MM.1S (cell line): Measurements from ENCODE around the gene MRI1.

ENCODE experiments used
- DNase-seq: peaks from one replicate; pipeline ENCODE4 v3.0.0-alpha.2; 2015
- H2AFZ ChIP-seq: fragments of 300-600 bp; sonication (generic); 2 replicates; pipeline ENCODE4 v1.6.0; 2016; ENCODE audit warnings: antibody characterized with exemption, low read length
- H3F3A ChIP-seq: fragments of 300-600 bp; sonication (generic); 2 replicates; pipeline ENCODE4 v1.6.1; 2016; ENCODE audit warnings: mild to moderate bottlenecking, antibody characterized with exemption, low read length, moderate library complexity, mixed read lengths; ENCODE audit not compliant: insufficient read depth
- H3K27ac ChIP-seq: fragments of 300-600 bp; sonication (generic); 2 replicates; pipeline ENCODE4 v1.5.1; 2016; ENCODE audit warnings: mild to moderate bottlenecking, low read length
- H3K27me3 ChIP-seq: fragments of 300-600 bp; sonication (generic); replicated peaks from 2 replicates; pipeline ENCODE4 v1.6.0; 2016; ENCODE audit warnings: low read length; ENCODE audit not compliant: insufficient read depth
- H3K36me3 ChIP-seq: fragments of 300-600 bp; sonication (generic); replicated peaks from 2 replicates; pipeline ENCODE4 v1.6.1; 2016; ENCODE audit warnings: mild to moderate bottlenecking, low read length, mixed read lengths; ENCODE audit not compliant: insufficient read depth
- H3K4me1 ChIP-seq: fragments of 300-600 bp; sonication (generic); 2 replicates; pipeline ENCODE4 v1.6.1; 2016; ENCODE audit warnings: low read length, mixed read lengths
- H3K4me2 ChIP-seq: fragments of 300-600 bp; sonication (generic); 2 replicates; pipeline ENCODE4 v1.6.0; 2016; ENCODE audit warnings: low read depth, low read length
- H3K4me3 ChIP-seq: fragments of 300-600 bp; sonication (generic); 2 replicates; pipeline ENCODE4 v1.5.1; 2016; ENCODE audit warnings: low read length, mixed read lengths
- H3K79me2 ChIP-seq: fragments of 300-600 bp; sonication (generic); 2 replicates; pipeline ENCODE4 v1.6.1; 2016; ENCODE audit warnings: mixed run types, low read length, mixed read lengths
- H3K9ac ChIP-seq: fragments of 300-600 bp; sonication (generic); 2 replicates; pipeline ENCODE4 v1.6.1; 2016; ENCODE audit warnings: low read length, mixed read lengths
- H3K9me2 ChIP-seq: fragments of 300-600 bp; sonication (generic); replicated peaks from 2 replicates; pipeline ENCODE4 v1.6.1; 2016; ENCODE audit warnings: mild to moderate bottlenecking, low read length, mixed read lengths; ENCODE audit not compliant: insufficient read depth
- H3K9me3 ChIP-seq: fragments of 300-600 bp; sonication (generic); replicated peaks from 2 replicates; pipeline ENCODE4 v1.6.1; 2016; ENCODE audit warnings: mild to moderate bottlenecking, low read length, mixed read lengths; ENCODE audit not compliant: insufficient read depth
- H4K20me1 ChIP-seq: fragments of 300-600 bp; sonication (generic); 2 replicates; pipeline ENCODE4 v1.6.1; 2016; ENCODE audit warnings: mild to moderate bottlenecking, low read length, moderate library complexity, mixed read lengths; ENCODE audit not compliant: insufficient read depth
- EZH2 ChIP-seq: fragments of 300-600 bp; sonication (generic); optimal IDR thresholded peaks from 2 replicates; pipeline ENCODE3; 2017; ENCODE audit warnings: low read depth, mild to moderate bottlenecking, antibody characterized with exemption, low read length, mixed read lengths
- EZH2phosphoT487 ChIP-seq: fragments of 300-600 bp; sonication (generic); IDR thresholded peaks from 2 replicates; pipeline ENCODE4 v1.6.1; 2018; ENCODE audit warnings: antibody characterized with exemption, low read length
- TF ChIP-seq, protein P1 (sequence below): fragments of 300-600 bp; sonication (generic); IDR thresholded peaks from 2 replicates; pipeline ENCODE4 v1.5.1; 2016; ENCODE audit warnings: antibody characterized with exemption, low read length, mixed read lengths

MRI1 gene

DNA sequence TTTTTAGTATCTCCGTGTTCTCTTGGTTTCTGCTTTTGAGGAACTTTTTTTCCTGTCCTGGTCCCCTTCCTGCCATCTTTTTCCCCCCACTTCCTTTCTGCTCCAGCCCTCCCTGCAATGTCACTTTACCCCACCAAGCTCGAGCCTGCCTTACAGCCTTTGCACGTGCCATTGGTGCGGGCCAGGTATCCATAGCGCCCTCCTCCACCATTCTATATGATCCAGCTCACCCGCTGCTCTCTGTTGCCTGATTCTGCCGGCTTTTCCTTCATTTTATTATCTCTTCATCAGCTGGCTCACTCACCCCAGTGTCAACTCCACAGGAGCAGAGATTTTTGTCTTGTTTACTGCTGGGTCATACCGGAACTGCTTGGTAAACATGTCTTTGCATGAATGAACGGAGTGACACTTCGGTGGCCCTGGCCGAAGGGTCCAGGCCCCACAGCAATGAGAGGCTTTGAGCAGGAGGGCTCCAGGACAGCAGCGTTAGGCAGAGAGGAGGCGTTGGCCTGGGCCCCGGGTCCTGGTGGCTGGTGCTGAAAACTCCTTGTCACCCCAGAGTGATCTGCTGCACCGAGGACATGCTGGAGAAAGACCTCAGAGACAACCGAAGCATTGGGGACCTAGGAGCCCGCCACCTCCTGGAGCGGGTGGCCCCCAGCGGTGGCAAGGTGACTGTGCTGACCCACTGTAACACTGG lies 1.2 kb downstream of the MRI1 start:
- H3K4me2 ChIP-seq, result peak overlapping the region; percentile 83
- H3K27ac ChIP-seq, result no peak overlapping the region
- no peaks in the 10 kb centered on the region for H3F3A ChIP-seq
- 0 out of 2 replicates have a peak, but pooled peaks cover 6% of the 10 kb centered on the region for H3K4me1 ChIP-seq
- TF ChIP-seq EZH2phosphoT487 (no peak), EZH2 (no peak)
- TF ChIP-seq, protein P1, sequence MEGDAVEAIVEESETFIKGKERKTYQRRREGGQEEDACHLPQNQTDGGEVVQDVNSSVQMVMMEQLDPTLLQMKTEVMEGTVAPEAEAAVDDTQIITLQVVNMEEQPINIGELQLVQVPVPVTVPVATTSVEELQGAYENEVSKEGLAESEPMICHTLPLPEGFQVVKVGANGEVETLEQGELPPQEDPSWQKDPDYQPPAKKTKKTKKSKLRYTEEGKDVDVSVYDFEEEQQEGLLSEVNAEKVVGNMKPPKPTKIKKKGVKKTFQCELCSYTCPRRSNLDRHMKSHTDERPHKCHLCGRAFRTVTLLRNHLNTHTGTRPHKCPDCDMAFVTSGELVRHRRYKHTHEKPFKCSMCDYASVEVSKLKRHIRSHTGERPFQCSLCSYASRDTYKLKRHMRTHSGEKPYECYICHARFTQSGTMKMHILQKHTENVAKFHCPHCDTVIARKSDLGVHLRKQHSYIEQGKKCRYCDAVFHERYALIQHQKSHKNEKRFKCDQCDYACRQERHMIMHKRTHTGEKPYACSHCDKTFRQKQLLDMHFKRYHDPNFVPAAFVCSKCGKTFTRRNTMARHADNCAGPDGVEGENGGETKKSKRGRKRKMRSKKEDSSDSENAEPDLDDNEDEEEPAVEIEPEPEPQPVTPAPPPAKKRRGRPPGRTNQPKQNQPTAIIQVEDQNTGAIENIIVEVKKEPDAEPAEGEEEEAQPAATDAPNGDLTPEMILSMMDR, result no peak
- no peaks in the 10 kb centered on the region for H3K27me3 ChIP-seq
- DNase-seq, result no peak
- H3K4me3 ChIP-seq, result peak overlapping the region; percentile 83
- no peaks in the 10 kb centered on the region for H3K36me3 ChIP-seq
- H3K9me3 ChIP-seq, result no peaks in the 10 kb centered on the region
- no peaks in the 10 kb centered on the region for H4K20me1 ChIP-seq
- H3K9me2 ChIP-seq, result no peaks in the 10 kb centered on the region
- no peak overlapping the region for H2AFZ ChIP-seq
- H3K79me2 ChIP-seq, result peaks cover 11% of the 10 kb centered on the region
- no peak overlapping the region; the same call in 1 of the 2 replicates for H3K9ac ChIP-seq

DNA sequence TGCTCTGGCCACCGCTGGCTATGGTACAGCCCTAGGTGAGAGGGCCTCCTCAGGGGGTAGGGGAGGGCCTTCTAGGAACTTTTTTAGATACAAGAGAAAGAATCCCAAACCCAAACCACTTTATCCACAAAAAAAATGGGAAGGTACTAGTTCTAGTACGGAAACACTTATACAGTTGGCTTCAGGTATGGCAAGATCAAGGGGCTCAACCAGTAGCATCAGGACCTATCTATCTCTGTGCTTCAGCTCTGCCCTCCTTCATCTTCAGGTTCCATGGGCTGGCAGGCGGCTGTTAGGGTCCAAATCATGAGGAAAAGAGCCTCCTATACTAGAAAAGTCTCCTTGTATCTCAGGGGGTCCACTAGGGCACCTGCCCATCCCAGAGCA lies 1.8 kb downstream of the MRI1 start:
- Histone ChIP-seq H3K4me1 (0 out of 2 replicates have a peak, but pooled peaks cover 6% of the 10 kb centered on the region), H3K4me2 (no peak overlapping the region), H3K36me3 (no peaks in the 10 kb centered on the region), H3K27me3 (no peaks in the 10 kb centered on the region), H3K9me3 (no peaks in the 10 kb centered on the region), H3K9me2 (no peaks in the 10 kb centered on the region), H3K9ac (no peak overlapping the region), H3F3A (no peaks in the 10 kb centered on the region), H2AFZ (no peak overlapping the region), H3K79me2 (peaks cover 11% of the 10 kb centered on the region), H3K4me3 (no peak overlapping the region), H3K27ac (no peak overlapping the region), H4K20me1 (no peaks in the 10 kb centered on the region)
- TF ChIP-seq EZH2phosphoT487 (no peak), EZH2 (no peak)
- TF ChIP-seq, protein P1, result no peak
- DNase-seq, result no peak

DNA sequence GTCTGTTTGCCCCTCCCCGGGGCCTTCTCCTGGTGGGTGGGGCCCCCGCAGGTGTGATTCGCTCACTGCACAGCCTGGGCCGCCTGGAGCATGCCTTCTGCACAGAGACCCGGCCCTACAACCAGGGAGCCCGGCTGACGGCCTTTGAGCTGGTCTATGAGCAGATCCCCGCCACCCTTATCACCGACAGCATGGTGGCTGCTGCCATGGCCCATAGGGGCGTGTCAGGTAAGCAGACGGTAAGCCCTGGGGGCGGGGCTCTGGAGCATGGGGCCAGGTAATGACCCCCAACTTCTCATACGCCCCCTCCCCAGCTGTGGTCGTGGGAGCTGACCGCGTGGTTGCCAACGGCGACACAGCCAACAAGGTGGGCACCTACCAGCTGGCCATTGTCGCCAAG lies 4.2 kb downstream of the MRI1 start:
- Histone ChIP-seq H2AFZ (no peak overlapping the region), H3K4me2 (no peak overlapping the region), H3K4me3 (no peak overlapping the region), H3K9me3 (no peaks in the 10 kb centered on the region), H3K79me2 (peaks cover 11% of the 10 kb centered on the region), H3K27me3 (no peaks in the 10 kb centered on the region), H3K36me3 (no peaks in the 10 kb centered on the region), H3K9ac (no peak overlapping the region), H3K4me1 (0 out of 2 replicates have a peak, but pooled peaks cover 6% of the 10 kb centered on the region), H3K9me2 (no peaks in the 10 kb centered on the region), H3K27ac (no peak overlapping the region), H3F3A (no peaks in the 10 kb centered on the region), H4K20me1 (no peaks in the 10 kb centered on the region)
- TF ChIP-seq, protein P1, result no peak
- TF ChIP-seq EZH2 (no peak), EZH2phosphoT487 (no peak)
- no peak for DNase-seq
